CD14-positive monocyte (primary cell): ENCODE results near the gene PTCD1. TPM values are rescaled to one million over a fixed set of nuclear protein-coding genes. Genes with fewer than 3 reads are reported as not detected.
A peak's percentile ranks its signal among the peaks of the same experiment; 100 is the strongest.
"Not testable (repeated sequence)": the region's sequence is repeated elsewhere in the genome, so short reads cannot be mapped to it uniquely, and the experiment has no call there.

ENCODE experiments used
- DNase-seq, 3 donors: peaks; one replicate each; pipeline ENCODE4 v3.0.0-alpha.2; 2011 to 2022
- H2AFZ ChIP-seq: 2 replicates; pipeline ENCODE4 v1.6.0; 2012; ENCODE audit warnings: mild to moderate bottlenecking, low read depth, low read length, inconsistent platforms; ENCODE audit not compliant: insufficient read depth, poor library complexity, severe bottlenecking
- H3K27ac ChIP-seq, 2 donors: 1 replicate in 1 of 2; 2 replicates in 1 of 2; pipeline ENCODE4 v1.5.1; 2012 to 2013; ENCODE audit warnings: low read length in 2 of 2, control low read depth in 1 of 2, inconsistent platforms in 1 of 2, low read depth in 1 of 2, mild to moderate bottlenecking in 1 of 2
- H3K27me3 ChIP-seq, 2 donors: one replicate each; pipeline versions ENCODE4 v1.6.0 to v1.6.1; 2011 to 2013; ENCODE audit warnings: low read length in 2 of 2; ENCODE audit not compliant: control insufficient read depth in 2 of 2, insufficient read depth in 2 of 2
- H3K36me3 ChIP-seq, 2 donors: replicated peaks in 1 of 2; 1 replicate in 1 of 2; 2 replicates in 1 of 2; pipeline versions ENCODE4 v1.5.1 to v1.6.1; 2012 to 2013; ENCODE audit warnings: low read length in 2 of 2, control low read depth in 1 of 2, inconsistent platforms in 1 of 2, mild to moderate bottlenecking in 1 of 2; ENCODE audit not compliant: insufficient read depth in 2 of 2, control insufficient read depth in 1 of 2
- H3K4me1 ChIP-seq, 2 donors: 1 replicate in 1 of 2; 2 replicates in 1 of 2; pipeline versions ENCODE4 v1.5.1 to v1.6.1; 2012 to 2013; ENCODE audit warnings: low read length in 2 of 2, control low read depth in 1 of 2, inconsistent platforms in 1 of 2, mild to moderate bottlenecking in 1 of 2, moderate library complexity in 1 of 2; ENCODE audit not compliant: insufficient read depth in 2 of 2, control insufficient read depth in 1 of 2
- H3K4me2 ChIP-seq: replicated peaks from 2 replicates; pipeline ENCODE3; 2012; ENCODE audit warnings: low read length, moderate library complexity, mild to moderate bottlenecking; ENCODE audit not compliant: poor library complexity, severe bottlenecking; ENCODE audit errors: extremely low read depth
- H3K4me3 ChIP-seq, 3 experiments: fragments of 200-600 bp in 1 of 3; sonication (generic) in 1 of 3; replicated peaks in 1 of 3; 1 replicate in 2 of 3; 2 replicates in 1 of 3; pipeline ENCODE4 v1.5.1; 2011 to 2013; ENCODE audit warnings: low read length in 3 of 3, mild to moderate bottlenecking in 3 of 3, control low read depth in 2 of 3, low read depth in 2 of 3, inconsistent platforms in 1 of 3, moderate library complexity in 1 of 3
- H3K79me2 ChIP-seq: 2 replicates; pipeline ENCODE4 v1.6.0; 2012; ENCODE audit warnings: mild to moderate bottlenecking, control low read depth, inconsistent platforms, low read length, moderate library complexity; ENCODE audit not compliant: insufficient read depth
- H3K9ac ChIP-seq: 2 replicates; pipeline ENCODE4 v1.6.0; 2017; ENCODE audit warnings: low read length, mild to moderate bottlenecking; ENCODE audit not compliant: insufficient read depth, poor library complexity, severe bottlenecking
- H3K9me3 ChIP-seq, 2 donors: replicated peaks in 1 of 2; 1 replicate in 1 of 2; 2 replicates in 1 of 2; pipeline versions ENCODE4 v1.5.1 to v1.6.1; 2012 to 2013; ENCODE audit warnings: low read length in 2 of 2, control low read depth in 1 of 2; ENCODE audit not compliant: control insufficient read depth in 1 of 2, insufficient read depth in 1 of 2
- H4K20me1 ChIP-seq: 2 replicates; pipeline ENCODE4 v1.6.0; 2012; ENCODE audit warnings: mild to moderate bottlenecking, low read length, control low read depth, moderate library complexity; ENCODE audit not compliant: insufficient read depth
- H3K27ac Mint-ChIP-seq, 7 donors: one replicate each; pipeline ENCODE4 v1.8.0; 2020; ENCODE audit warnings: mild to moderate bottlenecking in 7 of 7, mixed read lengths in 7 of 7, moderate library complexity in 6 of 7, inconsistent platforms in 2 of 7
- H3K27me3 Mint-ChIP-seq, 3 donors: one replicate each; pipeline ENCODE4 v1.8.0; 2021 to 2022; ENCODE audit warnings: low read depth in 3 of 3, mild to moderate bottlenecking in 3 of 3, mixed read lengths in 3 of 3, moderate library complexity in 3 of 3, inconsistent platforms in 1 of 3
- H3K36me3 Mint-ChIP-seq, 2 donors: one replicate each; pipeline ENCODE4 v1.8.0; 2020; ENCODE audit warnings: mixed read lengths in 2 of 2, inconsistent platforms in 1 of 2, mild to moderate bottlenecking in 1 of 2
- H3K4me1 Mint-ChIP-seq: one replicate; pipeline ENCODE4 v1.8.0; 2020; ENCODE audit warnings: mild to moderate bottlenecking, mixed read lengths
- H3K4me3 Mint-ChIP-seq, 2 donors: one replicate each; pipeline ENCODE4 v1.8.0; 2020; ENCODE audit warnings: mild to moderate bottlenecking in 2 of 2, mixed read lengths in 2 of 2, moderate library complexity in 1 of 2
- H3K9me3 Mint-ChIP-seq, 7 donors: one replicate each; pipeline ENCODE4 v1.8.0; 2020 to 2022; ENCODE audit warnings: mixed read lengths in 7 of 7, mild to moderate bottlenecking in 6 of 7, moderate library complexity in 6 of 7, inconsistent platforms in 2 of 7
- whole genome bisulfite sequencing: methylation state at CpG from one replicate; pipeline ENCODE4 v1.1.5; 2013; ENCODE audit warnings: missing lambda C conversion rate; ENCODE audit not compliant: insufficient coverage; 5-methylcytosine and 5-hydroxymethylcytosine counted together
- intact Hi-C, 2 donors: fragments of 100-400 bp; cut with micrococcal nuclease; formaldehyde crosslinking; loops; one replicate each; pipeline versions ENCODE4 v1.15.0 to v1.15.1; 2023
- polyA plus RNA-seq, 3 donors: library from polyadenylated mRNA; depleted of rRNA in 1 of 3; unstranded in 2 of 3; stranded (reverse) in 1 of 3; fragments of 300-500 nt in 2 of 3; fragments of >200 nt in 1 of 3; fragmentation: Illumina TruSeq in 2 of 3; gene quantifications; 1 replicate in 2 of 3; 2 replicates in 1 of 3; pipeline ENCODE4 v1.2.3, GENCODE V29; 2012 to 2021
- TF ChIP-seq, protein P1 (sequence below): fragments of 200-600 bp; IDR thresholded peaks from one replicate; pipeline ENCODE4 v1.8.0; 2022; ENCODE audit warnings: antibody characterized with exemption, mild to moderate bottlenecking

The PTCD1 gene
- polyA plus RNA-seq, 3 donors, result 0.74 to 4.3 (median 1.6) TPM

DNA sequence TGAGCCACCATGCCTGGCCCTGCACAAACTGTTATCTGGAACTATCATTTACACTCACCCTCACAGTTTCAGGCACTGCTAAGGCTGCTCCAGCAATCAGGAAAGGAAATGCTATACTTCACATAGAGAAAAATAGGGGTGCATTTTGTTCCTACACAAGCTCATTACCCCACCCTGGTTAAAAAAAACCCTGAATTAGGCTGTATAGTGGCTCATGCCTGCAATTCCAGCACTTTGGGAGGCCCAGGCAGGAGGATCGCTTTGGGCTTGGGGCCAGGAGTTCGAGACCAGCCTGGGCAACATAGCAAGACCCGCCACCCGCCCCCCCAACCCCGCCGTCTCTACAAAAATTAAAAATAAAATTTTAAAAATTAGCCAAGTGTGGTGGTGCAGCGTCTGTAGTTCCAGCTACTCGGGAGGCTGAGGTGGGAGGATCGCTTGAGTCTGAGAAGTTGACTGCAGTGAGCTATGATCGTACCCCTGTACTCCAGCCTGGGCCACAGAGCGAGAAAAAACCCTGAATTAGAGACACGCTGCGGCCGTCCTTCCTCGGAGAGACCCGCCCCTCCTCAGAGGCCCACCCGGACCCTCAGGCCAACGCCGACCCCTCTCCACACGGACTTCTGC is 539 bp downstream of the PTCD1 start:
- Histone ChIP-seq H3K79me2 (peaks cover 35% of the 10 kb centered on the region), H3K9ac (peak overlapping the region; percentile 87), H3K9me3 (no peaks in the 10 kb centered on the region), H3K27ac (peak overlapping the region; percentile 66 to 88), H3K4me3 (peak overlapping the region; percentile 59 to 84 (median 83)), H3K4me2 (peak overlapping the region; percentile 86), H3K4me1 (peaks cover 21 to 23% of the 10 kb centered on the region in 2 donors), H2AFZ (peak overlapping the region; percentile 99), H4K20me1 (peaks cover 11% of the 10 kb centered on the region), H3K27me3 (no peaks in the 10 kb centered on the region), H3K36me3 (peaks cover 22 to 32% of the 10 kb centered on the region in 2 donors)
- Mint-ChIP-seq H3K27ac (peak overlapping the region; percentile 88 to 96 (median 95)), H3K9me3 (no peaks in the 10 kb centered on the region), H3K4me1 (peaks cover 26% of the 10 kb centered on the region), H3K36me3 (peaks cover 20 to 40% of the 10 kb centered on the region in 2 donors), H3K4me3 (peak overlapping the region; percentile 96 to 98), H3K27me3 (no peaks in the 10 kb centered on the region)
- intact Hi-C loops, result no loop called here
- TF ChIP-seq, protein P1, sequence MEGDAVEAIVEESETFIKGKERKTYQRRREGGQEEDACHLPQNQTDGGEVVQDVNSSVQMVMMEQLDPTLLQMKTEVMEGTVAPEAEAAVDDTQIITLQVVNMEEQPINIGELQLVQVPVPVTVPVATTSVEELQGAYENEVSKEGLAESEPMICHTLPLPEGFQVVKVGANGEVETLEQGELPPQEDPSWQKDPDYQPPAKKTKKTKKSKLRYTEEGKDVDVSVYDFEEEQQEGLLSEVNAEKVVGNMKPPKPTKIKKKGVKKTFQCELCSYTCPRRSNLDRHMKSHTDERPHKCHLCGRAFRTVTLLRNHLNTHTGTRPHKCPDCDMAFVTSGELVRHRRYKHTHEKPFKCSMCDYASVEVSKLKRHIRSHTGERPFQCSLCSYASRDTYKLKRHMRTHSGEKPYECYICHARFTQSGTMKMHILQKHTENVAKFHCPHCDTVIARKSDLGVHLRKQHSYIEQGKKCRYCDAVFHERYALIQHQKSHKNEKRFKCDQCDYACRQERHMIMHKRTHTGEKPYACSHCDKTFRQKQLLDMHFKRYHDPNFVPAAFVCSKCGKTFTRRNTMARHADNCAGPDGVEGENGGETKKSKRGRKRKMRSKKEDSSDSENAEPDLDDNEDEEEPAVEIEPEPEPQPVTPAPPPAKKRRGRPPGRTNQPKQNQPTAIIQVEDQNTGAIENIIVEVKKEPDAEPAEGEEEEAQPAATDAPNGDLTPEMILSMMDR, result no peak
- no peak for DNase-seq
- WGBS, result 0% methylated on average over 10 of the region's 20 CpGs

DNA sequence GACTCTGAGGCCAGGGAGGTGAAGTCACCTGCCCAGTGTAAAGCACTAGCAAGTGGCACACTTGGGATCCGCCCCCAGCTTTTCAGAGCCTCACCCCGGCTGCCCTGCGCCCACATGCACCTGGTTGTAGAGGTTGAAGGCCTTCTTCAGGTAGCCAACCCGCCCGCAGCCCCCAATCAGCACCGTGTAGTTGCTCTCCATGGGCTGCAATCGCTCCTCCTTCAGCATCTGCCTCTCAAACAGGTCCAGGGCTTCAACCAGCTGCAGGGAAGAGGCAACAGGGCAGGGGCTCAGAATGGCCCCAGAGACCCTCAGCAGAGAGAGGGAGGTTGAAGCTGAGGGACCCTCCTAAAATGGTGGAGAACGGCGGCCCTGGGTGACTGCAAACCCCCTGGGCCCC is 5.4 kb downstream of the PTCD1 start:
- no CpG with 5 or more reads among the region's 9 CpGs for WGBS
- H3K9ac ChIP-seq, result no peak overlapping the region
- H3K36me3 ChIP-seq, result peaks cover 59 to 66% of the 10 kb centered on the region in 2 donors
- TF ChIP-seq, protein P1, result no peak
- intact Hi-C loops, result no loop called here
- no peak overlapping the region for H3K4me2 ChIP-seq
- Mint-ChIP-seq H3K27me3 (no peaks in the 10 kb centered on the region), H3K4me3 (no peak overlapping the region), H3K9me3 (no peaks in the 10 kb centered on the region), H3K4me1 (peaks cover 11% of the 10 kb centered on the region), H3K36me3 (peaks cover 51 to 61% of the 10 kb centered on the region in 2 donors), H3K27ac (peak overlapping the region in 1 of 7 donors; percentile 6)
- no peaks in the 10 kb centered on the region for H3K9me3 ChIP-seq
- H4K20me1 ChIP-seq, result no peaks in the 10 kb centered on the region
- H3K27me3 ChIP-seq, result no peaks in the 10 kb centered on the region
- no peak overlapping the region for H2AFZ ChIP-seq
- no peak overlapping the region for H3K4me3 ChIP-seq
- H3K27ac ChIP-seq, result no peak overlapping the region
- H3K4me1 ChIP-seq, result peaks cover 7 to 10% of the 10 kb centered on the region in 2 donors
- peaks cover 8% of the 10 kb centered on the region for H3K79me2 ChIP-seq
- DNase-seq, result no peak

DNA sequence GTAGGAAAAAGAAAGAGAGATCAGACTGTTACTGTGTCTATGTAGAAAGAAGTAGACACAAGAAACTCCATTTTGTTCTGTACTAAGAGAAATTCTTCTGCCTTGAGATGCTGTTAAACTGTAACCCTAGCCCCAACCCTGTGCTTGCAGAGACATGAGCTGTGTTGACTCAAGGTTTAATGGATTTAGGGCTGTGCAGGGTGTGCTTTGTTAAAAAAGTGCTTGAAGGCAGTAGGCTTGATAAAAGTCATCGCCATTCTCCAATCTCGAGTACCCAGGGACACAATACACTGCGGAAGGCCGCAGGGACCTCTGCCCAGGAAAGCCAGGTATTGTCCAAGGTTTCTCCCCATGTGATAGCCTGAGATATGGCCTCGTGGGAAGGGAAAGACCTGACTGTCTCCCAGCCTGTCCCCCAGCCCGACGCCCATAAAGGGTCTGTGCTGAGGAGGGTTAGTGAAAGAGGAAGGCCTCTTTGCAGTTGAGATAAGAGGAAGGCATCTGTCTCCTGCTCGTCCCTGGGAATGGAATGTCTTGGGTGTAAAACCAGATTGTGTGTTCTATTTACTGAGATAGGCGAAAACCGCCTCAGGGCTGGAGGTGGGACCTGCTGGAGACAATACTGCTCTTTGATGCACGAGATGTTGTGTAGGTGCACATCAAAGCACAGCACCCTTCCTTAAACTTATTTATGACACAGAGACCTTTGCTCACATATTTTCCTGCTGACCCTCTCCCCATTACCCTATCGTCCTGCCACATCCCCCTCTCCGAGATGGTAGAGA is 6.7 kb downstream of the PTCD1 start:
- 95% methylated on average over 7 of the region's 13 CpGs for WGBS
- H3K79me2 ChIP-seq, intact Hi-C loops, H2AFZ ChIP-seq, H4K20me1 ChIP-seq, H3K27me3 Mint-ChIP-seq, H3K9me3 Mint-ChIP-seq, H3K27me3 ChIP-seq, H3K9me3 ChIP-seq, DNase-seq, H3K9ac ChIP-seq, H3K4me2 ChIP-seq, H3K4me3 ChIP-seq, H3K4me1 Mint-ChIP-seq, H3K4me1 ChIP-seq, H3K4me3 Mint-ChIP-seq, H3K27ac ChIP-seq: not testable (repeated sequence)
- peaks cover 59 to 66% of the 10 kb centered on the region in 2 donors for H3K36me3 ChIP-seq
- H3K27ac Mint-ChIP-seq, result peak overlapping the region in 1 of 7 donors; percentile 32
- H3K36me3 Mint-ChIP-seq, result peaks cover 55 to 66% of the 10 kb centered on the region in 2 donors
